Fibroblast of skin of scalp (primary cell): ENCODE results near the gene KDM1A.

ENCODE experiments used
- DNase-seq: peaks from one replicate; pipeline ENCODE4 v3.0.0-alpha.2; 2013

Gene KDM1A

DNA sequence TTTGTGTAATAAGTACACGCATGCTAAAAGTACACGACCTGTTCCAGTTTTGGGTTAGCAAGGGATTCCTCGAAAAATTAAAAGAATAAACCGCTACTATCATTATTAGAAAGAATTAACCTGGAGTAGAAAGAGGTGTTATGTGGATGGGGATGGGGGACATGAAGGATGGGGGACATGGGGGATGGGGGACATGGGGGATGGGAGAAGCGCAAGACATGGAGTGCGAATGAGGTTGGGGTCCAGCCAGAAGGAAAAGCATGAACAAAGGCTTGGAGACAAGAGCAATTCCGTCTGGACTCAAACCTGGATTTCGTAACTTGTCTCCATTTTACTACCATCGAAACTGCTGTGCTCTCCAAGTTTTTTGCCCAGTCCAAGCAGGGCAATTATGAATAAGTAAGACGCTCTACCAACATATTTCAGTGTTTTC is 591 bp upstream of the KDM1A start:
- no peak for DNase-seq

DNA sequence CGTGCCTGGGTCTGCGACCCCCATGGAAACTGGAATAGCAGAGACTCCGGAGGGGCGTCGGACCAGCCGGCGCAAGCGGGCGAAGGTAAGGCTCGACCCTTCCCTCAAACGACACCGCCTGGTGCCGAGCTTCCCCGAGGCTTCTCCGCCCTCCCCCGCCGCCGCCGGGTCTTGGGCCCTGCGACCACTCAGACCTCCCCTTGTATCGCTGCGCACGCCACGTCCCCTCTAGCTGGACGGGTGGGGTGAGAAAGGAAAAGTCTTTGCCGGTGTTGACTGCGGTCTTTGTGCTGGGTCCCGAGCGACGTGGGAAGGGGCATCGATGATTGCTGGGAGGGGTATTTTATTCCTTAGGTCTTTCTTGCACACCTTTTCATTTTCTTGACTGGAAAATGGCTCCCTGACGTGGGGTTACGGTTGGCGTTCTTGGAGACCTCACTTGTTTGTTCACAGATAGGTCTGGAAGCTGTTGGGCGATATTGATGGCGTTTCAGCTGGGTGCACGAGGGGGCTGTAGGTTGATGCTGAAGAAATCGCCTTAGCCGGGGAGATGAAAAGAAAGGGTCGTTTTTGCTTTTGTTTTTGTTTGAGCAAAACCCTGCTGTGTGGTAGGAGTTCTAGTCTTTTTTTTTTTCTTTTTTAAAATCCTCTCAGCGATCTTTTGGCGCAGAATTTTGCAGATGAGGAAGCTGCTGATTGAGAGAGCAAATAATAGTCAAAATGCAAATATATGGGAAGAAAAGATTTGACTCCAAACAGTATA is 776 bp downstream of the KDM1A start:
- DNase-seq = no peak

DNA sequence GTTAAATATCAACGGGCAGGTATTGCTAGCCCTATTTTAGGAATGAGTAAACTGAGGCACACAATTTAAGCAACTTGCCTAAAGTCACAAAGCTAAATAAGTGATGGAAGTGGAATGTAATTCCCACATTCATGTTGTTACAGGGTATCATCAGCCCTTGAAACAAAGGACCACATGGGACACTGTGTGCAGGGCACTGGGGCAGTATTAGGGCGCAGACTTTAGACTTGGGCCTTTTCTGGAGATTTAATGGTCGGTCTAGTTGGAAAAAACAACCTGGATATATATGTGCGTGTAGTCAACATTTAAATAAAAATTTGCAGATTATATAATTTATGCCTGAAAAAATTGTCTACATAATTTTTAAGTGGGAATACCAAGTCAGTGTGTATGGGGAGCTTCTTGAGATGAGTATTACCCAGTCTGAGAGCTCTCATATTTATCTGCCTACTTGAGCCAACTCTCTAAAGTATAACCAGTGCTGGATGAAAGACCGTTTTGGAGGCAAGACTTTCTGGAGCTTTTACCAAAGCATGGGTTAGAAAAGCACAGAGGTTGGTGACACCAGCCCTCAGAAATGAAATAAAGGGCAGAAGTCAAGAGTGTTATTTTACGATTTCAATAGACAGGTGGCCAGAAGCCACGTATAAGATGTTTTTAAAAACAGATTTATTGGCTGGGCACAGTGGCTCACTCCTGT is 1.6 kb downstream of the KDM1A start:
- no peak for DNase-seq

DNA sequence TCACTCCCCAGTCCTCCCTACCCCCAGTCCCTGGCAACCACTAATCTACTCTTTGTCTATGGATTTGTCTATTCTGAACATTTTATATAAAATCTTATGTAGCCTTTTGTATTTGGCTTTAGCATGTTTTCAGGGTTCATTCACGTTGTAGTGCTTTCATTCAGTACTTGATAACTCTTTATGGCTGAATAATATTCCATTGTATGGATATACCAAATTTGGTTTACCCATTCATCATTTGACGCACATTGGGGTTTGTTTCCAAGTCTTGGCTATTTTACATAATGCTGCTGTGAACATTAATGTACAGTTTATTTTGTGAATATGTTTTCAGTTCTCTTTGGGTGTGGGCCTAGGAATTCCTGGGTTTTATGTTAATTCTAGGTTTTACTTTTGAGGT is 2.6 kb downstream of the KDM1A start:
- DNase-seq = no peak

DNA sequence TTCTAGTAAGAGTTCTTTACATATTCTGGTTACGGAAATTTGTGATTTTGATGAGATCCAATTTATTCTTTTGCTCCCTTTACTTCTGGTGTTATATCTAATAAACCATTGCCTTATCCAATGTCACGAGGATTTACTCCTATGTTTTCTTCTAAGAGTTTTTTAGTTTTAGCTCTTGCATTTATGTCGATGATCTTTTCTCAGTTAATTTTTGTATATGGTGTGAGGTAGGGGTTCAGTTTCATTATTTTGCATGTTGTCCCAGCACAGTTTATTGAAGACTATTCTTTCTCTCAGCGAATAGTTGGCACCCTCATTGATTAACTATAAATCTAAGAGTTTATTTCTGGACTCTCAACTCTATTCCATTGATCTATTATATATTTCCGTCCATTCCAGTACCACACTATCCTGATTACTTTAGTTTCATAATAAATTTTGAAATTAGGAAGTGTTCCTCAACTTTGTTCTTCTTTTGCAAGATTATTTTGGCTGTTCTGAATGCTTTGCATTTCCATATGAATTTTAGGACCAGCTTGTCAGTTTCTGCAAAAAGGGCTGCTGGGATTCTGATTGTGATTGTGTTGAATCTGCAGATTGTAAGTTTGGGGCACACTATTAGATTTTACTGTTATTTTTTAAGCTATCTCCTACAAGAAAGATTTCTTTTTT is 4.0 kb downstream of the KDM1A start:
- no peak for DNase-seq

DNA sequence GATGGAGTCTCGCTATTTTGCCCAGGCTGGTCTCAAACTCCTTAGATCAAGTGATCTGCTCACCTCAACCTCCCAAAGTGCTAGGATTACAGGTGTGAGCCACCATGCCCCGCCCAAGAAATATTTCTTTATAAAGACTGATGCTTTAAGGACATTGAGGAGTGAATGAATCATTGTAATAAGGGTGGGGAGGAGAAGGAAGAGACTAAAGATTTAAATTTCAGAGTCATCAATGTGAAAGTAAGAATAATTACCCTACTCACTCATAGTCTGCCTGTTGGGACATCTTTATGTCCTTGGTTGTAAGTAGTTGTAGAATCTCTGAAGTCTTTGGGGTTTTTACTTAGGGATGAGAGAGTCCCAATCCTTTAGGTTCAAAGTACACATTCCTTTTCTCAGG is 7.3 kb downstream of the KDM1A start:
- no peak for DNase-seq

DNA sequence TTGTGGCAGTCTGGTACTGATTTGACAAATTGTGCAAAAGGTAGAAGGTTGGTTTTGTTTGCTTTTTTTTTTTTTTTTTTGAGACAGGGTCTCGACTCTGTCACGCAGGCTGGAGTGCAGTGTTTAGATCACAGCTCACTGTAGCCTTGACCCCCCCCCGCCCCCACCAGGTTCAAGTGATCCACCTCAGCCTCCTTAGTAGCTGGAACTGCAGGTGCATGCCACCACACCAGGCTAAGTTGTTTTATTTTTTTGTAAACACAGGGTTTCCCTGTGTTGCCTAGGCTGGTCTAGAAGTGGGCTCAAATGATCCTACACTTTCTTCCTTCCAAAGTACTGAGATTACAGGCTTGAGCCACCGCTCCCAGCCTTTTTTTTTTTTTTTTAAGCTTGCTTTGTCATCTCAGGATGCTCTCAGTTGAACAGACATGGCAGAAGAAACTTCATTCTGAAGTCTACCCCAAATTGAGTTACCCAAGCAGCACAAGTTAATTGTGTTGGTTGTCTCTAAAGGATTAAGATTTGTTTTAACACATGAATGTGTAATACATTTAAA is 8.2 kb downstream of the KDM1A start:
- DNase-seq = no peak

DNA sequence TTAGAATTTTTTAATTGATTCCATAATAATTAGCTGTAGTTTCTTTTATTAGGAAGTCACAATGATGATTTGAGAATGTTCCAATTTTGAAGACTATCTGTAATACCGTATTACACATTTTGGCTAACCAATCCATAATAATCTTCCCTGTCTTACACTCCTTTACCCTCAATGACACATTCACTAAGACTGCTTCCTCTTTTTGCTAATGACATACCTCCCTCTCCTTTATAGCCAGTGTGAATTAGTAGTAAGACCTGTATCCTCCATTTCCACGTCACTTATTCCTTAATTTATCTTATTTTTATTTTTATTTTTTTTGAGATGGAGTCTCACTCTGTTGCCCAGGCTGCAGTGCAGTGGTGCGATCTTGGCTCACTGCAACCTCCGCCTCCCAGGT is 10.1 kb downstream of the KDM1A start:
- DNase-seq = no peak

DNA sequence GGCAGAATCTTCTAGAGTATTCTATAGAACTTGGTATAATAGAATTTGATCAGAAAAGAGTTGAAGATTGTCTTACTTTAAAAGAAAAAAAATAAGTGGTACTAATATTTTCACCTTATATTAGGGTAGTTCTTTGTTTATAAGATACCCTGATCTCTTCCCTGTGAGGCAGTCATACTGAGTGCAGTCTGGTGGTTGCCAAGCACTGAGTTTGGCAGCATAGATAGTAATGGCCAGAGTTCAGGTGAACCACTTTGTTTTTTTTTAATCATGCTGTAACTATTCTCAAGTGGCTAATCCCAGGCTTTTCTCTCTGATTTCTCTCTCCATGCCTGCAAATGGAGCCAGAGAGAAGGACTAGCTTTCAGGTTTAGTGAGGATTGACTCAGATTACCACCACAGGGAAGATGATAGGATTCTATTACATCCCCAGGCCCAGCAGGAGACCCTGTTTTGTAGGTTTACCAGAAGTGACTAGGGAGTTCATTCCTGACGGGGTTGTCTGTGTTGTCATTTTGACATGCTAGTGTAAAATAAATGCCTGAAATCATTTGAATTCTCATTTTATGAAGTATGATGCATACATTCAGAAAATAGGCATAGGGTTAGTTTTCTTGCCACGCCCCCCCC is 16.7 kb downstream of the KDM1A start:
- DNase-seq = peak; percentile 83

DNA sequence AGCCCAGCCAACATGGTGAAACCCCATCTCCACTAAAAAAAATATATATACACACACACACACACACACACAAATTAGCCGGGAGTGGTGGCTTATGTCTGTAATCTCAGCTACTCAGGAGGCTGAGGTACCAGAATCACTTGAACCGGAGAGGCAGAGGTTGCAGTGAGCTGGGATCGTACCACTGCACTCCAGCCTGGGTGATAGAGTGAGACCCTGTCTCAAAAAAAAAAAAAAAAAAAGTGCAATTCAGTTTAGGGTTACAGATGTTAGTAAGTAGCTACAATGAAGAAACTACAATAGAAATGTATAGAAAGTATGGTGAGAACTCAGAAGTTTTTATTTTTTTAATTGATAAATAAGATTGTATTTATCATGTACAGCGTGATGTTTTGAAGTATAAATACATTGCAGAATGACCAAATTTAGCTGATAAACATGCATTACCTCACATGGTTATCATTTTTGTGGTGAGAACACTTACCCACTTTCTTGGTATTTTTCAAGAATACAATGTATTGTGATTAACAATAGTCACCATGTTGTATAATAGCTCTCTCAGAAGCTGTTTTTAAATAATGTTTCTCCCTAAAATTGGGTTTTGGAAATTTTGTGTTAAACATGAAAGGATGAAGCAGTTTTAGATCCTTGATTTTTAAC is 17.9 kb downstream of the KDM1A start:
- DNase-seq = no peak

DNA sequence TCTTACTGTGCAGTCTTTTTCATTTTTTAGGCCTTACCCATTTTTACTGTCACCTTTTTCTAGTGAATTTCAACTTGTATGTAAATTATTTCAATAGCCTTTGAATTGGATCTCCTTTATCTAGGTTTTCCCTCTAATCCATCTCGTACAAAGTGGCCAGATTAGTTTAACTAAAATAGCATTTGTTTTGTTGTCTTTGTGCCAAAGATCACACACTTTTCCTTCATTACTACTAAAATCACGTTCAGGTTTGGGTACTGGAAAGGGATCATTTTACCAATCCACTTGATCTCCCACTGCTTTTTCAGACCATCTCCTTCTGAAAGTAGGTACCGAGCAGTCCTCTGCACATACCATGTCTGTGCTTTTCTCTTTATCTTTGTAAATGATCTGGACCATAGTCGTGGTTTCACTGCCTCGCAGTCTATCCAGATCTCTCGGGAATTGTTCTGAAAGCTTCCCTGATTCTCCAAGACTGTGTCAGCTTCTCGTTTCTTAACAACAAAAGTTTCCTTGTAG is 20.1 kb downstream of the KDM1A start:
- DNase-seq = peak; percentile 30

DNA sequence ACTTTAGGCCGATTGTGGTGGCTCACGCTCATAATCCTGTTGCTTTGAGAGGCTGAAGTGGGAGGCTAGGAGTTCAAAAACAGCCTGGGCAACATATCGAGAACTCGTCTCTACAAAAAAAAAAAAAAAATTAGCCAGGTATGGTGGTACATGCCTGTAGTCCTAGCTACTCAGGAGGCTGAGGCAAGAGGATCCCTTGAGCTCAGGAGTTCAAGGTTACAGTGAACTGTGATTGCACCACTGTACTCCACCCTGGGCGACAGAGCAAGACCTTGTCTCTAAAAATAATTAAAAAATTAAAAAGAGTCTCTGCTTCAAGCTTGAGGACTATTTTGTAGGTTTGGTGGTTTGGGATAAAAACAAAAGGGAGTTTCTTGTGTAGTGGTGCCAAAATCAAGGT is 21.2 kb downstream of the KDM1A start:
- no peak for DNase-seq

DNA sequence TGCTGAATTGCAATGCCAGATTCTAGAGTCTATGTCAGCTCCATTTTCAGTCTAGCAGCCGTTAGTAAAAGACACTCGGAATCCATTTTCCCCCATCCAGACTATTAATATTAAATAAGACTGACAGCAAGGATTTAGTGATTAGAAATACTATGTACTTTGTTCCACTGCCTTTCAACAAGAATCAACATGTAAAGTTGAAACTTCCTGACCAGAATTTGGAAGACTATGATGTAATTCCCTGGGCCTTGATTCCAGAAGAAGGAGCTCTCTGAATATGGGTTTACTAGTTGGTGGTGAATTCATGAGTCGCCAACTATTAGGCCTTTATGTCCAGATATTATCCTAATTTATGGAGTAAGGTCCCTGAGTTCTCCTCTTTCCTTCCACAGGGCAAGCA is 24.8 kb downstream of the KDM1A start:
- DNase-seq = no peak

DNA sequence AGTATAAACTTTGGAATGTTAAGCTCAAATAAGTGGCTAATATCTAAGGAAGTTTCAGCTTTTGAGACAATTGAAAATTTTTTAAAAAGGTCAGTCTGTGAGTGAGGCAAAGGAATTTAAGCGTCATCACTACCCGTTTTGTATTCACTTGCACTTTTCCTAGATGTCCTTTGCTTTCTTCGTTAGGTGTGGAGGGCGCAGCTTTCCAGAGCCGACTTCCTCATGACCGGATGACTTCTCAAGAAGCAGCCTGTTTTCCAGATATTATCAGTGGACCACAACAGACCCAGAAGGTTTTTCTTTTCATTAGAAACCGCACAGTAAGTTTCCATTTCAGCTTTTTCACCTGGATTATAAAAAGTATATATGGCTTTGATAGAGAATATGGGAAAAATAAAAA is 30.9 kb downstream of the KDM1A start:
- DNase-seq = no peak

DNA sequence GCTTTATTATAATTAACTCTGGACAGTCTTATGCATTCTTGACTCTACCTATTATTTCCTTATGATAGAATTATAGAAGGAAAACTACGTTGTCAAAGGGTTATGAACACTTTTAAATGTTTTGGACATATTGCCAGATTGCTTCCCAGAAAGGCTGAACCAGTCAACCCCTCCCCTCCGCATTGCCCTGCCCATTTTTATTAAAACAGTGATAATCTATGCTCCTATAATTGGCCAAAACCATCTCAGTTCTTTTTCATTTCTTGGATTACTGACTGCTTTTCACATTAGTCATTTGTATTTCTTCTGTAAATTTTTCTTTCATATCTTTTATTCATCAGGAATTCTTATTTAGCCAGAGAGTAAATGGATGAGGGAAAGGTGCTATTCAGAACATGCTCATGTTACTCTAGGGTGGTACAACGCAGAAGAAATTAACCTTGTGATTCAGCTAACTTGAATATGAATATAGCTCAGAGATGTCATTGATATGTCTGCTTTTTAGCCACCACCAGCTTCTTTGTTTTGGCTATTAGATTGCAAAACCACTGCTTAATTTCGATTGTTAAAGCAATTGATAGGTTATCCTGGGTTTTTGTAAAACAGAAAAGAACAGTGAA is 32.1 kb downstream of the KDM1A start:
- DNase-seq = no peak

DNA sequence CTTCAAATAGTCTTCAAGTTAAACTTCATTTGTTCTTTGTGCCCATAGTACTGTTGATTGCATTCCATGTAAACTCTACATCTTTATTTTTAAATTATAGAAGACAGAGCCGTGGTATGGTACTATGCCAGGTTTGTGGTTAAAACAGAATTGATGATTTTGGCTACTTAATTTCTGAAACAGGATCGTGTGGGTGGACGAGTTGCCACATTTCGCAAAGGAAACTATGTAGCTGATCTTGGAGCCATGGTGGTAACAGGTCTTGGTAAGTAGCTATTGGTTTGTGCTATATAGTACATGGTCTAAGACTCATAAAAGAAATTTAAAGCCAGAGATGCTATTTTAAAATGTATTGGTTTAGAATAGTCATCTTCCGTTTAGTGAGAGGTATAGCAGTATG is 38.0 kb downstream of the KDM1A start:
- DNase-seq = no peak

DNA sequence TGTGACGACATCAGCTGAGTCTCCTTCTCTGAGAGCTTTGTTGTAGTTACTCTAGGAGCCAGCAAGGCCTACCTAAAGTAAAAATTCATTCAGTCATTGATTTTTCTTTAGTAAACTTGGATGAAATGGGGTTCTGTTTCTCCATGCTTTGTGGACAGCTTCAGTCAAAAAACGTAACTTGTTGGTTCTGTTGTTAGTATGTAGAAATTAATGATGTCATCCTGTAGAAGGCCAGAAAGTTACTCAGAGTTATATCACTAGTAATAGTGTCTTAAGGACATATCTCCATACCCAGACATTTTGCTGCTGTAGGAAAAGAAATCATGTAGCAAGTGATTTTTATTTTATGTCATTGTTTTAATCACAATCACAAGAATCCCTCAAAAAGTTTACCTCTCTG is 43.0 kb downstream of the KDM1A start:
- DNase-seq = no peak

DNA sequence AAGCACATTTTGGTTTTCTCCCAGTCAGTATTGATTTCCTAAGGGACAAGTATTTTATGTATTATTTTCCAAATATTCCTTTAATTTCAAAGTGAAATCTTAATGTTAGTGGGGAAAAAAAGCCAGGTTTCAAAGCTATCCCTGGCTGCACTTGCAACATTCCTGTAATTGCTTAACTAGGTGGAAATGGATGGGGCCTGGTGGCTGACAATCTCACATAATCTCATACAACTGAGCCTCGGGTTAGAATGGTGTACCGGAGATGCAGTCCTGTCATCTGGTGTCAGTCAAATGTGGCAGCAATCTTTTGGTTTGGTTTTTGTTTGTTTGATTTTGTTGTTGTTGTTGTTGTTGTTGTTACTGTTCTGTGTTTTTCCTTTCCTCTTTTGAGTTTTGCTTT is 46.1 kb downstream of the KDM1A start:
- DNase-seq = no peak

DNA sequence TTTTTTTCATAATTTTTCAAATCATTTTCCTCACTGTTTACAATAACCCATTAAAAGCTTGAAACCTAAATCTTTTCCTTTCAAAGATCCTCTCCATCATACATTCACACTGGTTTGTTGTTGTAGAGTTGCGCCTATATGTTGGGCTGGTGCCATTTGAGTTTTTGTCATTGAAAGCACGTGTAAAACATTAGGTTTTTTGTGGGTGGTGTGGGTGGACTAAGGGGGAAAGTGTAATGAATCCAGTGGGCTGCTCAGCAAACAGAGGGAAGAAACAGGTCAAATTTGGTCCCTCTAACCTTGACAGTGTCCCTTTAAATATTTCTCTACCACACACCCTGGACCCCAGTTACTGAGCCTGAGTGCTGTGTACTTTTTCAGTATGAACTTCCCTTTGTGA is 46.8 kb downstream of the KDM1A start:
- DNase-seq = no peak

DNA sequence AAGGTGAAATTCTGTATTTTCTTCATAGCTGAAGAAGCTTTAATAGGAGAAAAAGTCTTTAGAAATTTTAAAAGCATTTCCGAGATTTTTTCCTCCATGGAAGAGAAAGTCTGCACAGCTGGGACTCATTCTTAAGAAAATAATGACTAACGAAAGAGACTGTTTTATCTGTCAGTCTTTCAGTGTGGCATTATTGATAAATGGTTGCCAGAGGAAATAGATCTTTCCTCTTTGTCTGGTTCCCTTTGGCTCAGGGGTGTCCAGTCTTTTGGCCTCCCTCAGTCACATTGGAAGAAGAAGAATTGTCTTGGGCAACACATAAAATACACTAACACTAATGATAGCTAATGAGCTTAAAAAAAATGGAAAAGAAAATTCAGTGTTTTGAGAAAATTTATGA is 49.9 kb downstream of the KDM1A start:
- DNase-seq = no peak

DNA sequence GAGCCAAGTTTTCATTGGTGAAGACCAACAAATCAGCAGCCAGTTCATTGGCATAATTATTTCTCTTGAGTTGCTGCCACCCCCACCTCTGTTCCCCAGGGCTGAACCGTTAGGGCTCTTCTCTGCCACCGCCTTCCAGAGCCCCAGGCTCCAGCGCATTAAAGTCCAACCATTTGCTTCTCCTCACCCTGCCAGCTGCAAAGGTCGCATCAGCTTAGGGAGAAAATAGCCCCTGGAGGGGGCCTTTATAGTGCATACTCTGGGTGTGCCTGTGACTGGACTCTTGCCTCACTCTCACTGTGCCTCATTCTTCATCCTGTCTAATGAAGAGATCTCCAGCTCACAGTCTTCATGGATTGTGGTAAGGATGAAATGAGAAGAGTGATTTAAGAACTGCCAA is 50.4 kb downstream of the KDM1A start:
- DNase-seq = no peak

DNA sequence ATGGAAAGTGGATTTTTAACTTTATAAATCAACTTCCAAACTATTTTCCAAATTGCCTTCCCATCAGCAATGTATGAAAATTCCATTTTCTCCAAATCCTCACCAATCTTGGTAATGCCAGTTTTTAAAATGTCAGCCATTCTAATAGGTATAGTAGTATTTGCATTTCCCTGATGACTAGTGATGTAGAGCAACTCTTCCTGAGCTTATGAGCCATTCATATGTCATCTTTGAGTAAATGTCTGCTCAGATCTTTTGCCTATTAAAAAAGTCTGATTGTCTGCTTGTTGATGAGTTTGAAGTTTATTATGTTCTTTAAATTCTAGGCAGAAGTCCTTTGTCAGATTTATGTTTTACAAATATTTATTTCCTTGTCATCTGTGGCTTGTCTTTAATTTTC is 54.7 kb downstream of the KDM1A start:
- DNase-seq = no peak
